ENCODE measurements around the gene ANLN. TPM values are rescaled to one million over a fixed set of nuclear protein-coding genes. Genes with fewer than 3 reads are reported as not detected.

The ANLN gene
- total and polyA plus RNA-seq, 2 experiments from 2014 or later, result 26.9 to 66.7 TPM

- Histone ChIP-seq H3K4me3 (no peak overlapping the region), H3K27ac (ENCODE audit: low read depth) (no peak overlapping the region), H3K4me2 (no peak overlapping the region), H2AFZ (no peak overlapping the region), H3K9me2 (ENCODE audit: insufficient read depth) (no peaks in the 10 kb centered on the region), H4K20me1 (replicated peaks; ENCODE audit: insufficient read depth) (no peaks in the 10 kb centered on the region), H3K79me2 (replicated peaks; ENCODE audit: insufficient read depth) (no peaks in the 10 kb centered on the region), H3K36me3 (ENCODE audit: insufficient read depth) (no peaks in the 10 kb centered on the region), H3K4me1 (ENCODE audit: insufficient read depth) (peaks cover 1% of the 10 kb centered on the region; the same call in 1 of the 2 replicates), H3K27me3 (ENCODE audit: insufficient read depth) (no peaks in the 10 kb centered on the region), H3F3A (replicated peaks; ENCODE audit: low read depth) (no peaks in the 10 kb centered on the region)
- DNase-seq (ENCODE audit: low spot score), result no peak
- TF ChIP-seq ZNF331 (CRISPR knock-in tag; IDR thresholded peaks at IDR 0.05; ENCODE audit: low read depth), result no peak
- Mint-ChIP-seq H3K4me1 (peaks cover 3% of the 10 kb centered on the region; the same call in 2 of the 3 replicates), H3K27ac (no peak overlapping the region), H3K27me3 (ENCODE audit: insufficient read depth, low read depth, poor library complexity) (no peaks in the 10 kb centered on the region), H3K9me3 (peaks cover 3% of the 10 kb centered on the region; the same call in 1 of the 3 replicates), H3K36me3 (ENCODE audit: low read depth) (no peaks in the 10 kb centered on the region), H3K4me3 (no peak overlapping the region)
- no peak for ATAC-seq
These were observed 46.1 kb upstream of the ANLN start for GRCh38 chr7:36343548-36343947.

GRCh38 chr7:36344622-36345021 lies 45.0 kb upstream of the ANLN start:
- no peak for ATAC-seq
- TF ChIP-seq POLR2AphosphoS5 (IDR thresholded peaks at IDR 0.05; ENCODE audit: low read depth), result no peak
- TF ChIP-seq ZNF114 (CRISPR knock-in tag; IDR thresholded peaks at IDR 0.05), result no peak
- TF ChIP-seq CTCF (conservative IDR thresholded peaks at IDR 0.05; ENCODE audit: low read depth in 2 of 2), result no peak
- TF ChIP-seq ZNF331 (CRISPR knock-in tag; IDR thresholded peaks at IDR 0.05; ENCODE audit: low read depth), result no peak
- Histone ChIP-seq H2AFZ (no peak overlapping the region), H3K36me3 (ENCODE audit: insufficient read depth) (no peaks in the 10 kb centered on the region), H3K4me1 (ENCODE audit: insufficient read depth) (peaks cover 5% of the 10 kb centered on the region), H3K27ac (ENCODE audit: low read depth) (no peak overlapping the region), H3K4me3 (no peak overlapping the region), H3K79me2 (replicated peaks; ENCODE audit: insufficient read depth) (no peaks in the 10 kb centered on the region), H3K4me2 (no peak overlapping the region), H4K20me1 (replicated peaks; ENCODE audit: insufficient read depth) (no peaks in the 10 kb centered on the region), H3F3A (replicated peaks; ENCODE audit: low read depth) (no peaks in the 10 kb centered on the region), H3K27me3 (ENCODE audit: insufficient read depth) (no peaks in the 10 kb centered on the region), H3K9me2 (ENCODE audit: insufficient read depth) (no peaks in the 10 kb centered on the region)
- Mint-ChIP-seq H3K27me3 (ENCODE audit: insufficient read depth, low read depth, poor library complexity) (no peaks in the 10 kb centered on the region), H3K4me3 (no peak overlapping the region), H3K4me1 (peaks cover 6% of the 10 kb centered on the region; the same call in 2 of the 3 replicates), H3K9me3 (peaks cover 3% of the 10 kb centered on the region; the same call in 1 of the 3 replicates), H3K27ac (no peak overlapping the region), H3K36me3 (ENCODE audit: low read depth) (no peaks in the 10 kb centered on the region)
- no peak for DNase-seq (ENCODE audit: low spot score)

- Histone ChIP-seq H3K4me1 (ENCODE audit: insufficient read depth) (peaks cover 5% of the 10 kb centered on the region), H3K79me2 (replicated peaks; ENCODE audit: insufficient read depth) (no peaks in the 10 kb centered on the region), H3K27me3 (ENCODE audit: insufficient read depth) (no peaks in the 10 kb centered on the region), H3F3A (replicated peaks; ENCODE audit: low read depth) (no peaks in the 10 kb centered on the region), H3K36me3 (ENCODE audit: insufficient read depth) (no peaks in the 10 kb centered on the region), H2AFZ (no peak overlapping the region), H3K27ac (ENCODE audit: low read depth) (no peak overlapping the region), H3K4me2 (no peak overlapping the region), H4K20me1 (replicated peaks; ENCODE audit: insufficient read depth) (no peaks in the 10 kb centered on the region), H3K9me2 (ENCODE audit: insufficient read depth) (no peaks in the 10 kb centered on the region), H3K4me3 (no peak overlapping the region)
- ATAC-seq, result no peak
- H3K36me3 Mint-ChIP-seq (ENCODE audit: low read depth), result no peaks in the 10 kb centered on the region
- no peak overlapping the region for H3K27ac Mint-ChIP-seq
- H3K4me3 Mint-ChIP-seq, result no peak overlapping the region
- DNase-seq (ENCODE audit: low spot score), result no peak
- no peaks in the 10 kb centered on the region for H3K27me3 Mint-ChIP-seq (ENCODE audit: insufficient read depth, low read depth, poor library complexity)
- peaks cover 3% of the 10 kb centered on the region; the same call in 1 of the 3 replicates for H3K9me3 Mint-ChIP-seq
- peaks cover 9% of the 10 kb centered on the region; the same call in 2 of the 3 replicates for H3K4me1 Mint-ChIP-seq
- TF ChIP-seq CTCF (conservative IDR thresholded peaks at IDR 0.05; ENCODE audit: low read depth in 2 of 2) (no peak), EZH2 (IDR thresholded peaks at IDR 0.05; ENCODE audit: low read depth, unreplicated experiment) (no peak), EZH2phosphoT487 (IDR thresholded peaks at IDR 0.05; ENCODE audit: unreplicated experiment) (no peak)
These were observed 43.3 kb upstream of the ANLN start for GRCh38 chr7:36346260-36346831.
